Choroid plexus epithelial cell (primary cell): ENCODE measurements around the gene SPEF2.

Experiments
- DNase-seq: peaks from one replicate; pipeline ENCODE4 v3.0.0-alpha.2; 2010; ENCODE audit warnings: low read depth
- H3K4me3 ChIP-seq: 2 replicates; pipeline ENCODE4 v1.5.1; 2011; ENCODE audit warnings: low read depth, mild to moderate bottlenecking, control low read depth, low read length, moderate library complexity
- TF ChIP-seq, protein P1 (sequence below): conservative IDR thresholded peaks from 2 replicates; pipeline ENCODE4 v1.5.1; 2011; ENCODE audit warnings: low read depth, mild to moderate bottlenecking, control low read depth, inconsistent platforms, low read length, moderate library complexity

SPEF2 gene

DNA sequence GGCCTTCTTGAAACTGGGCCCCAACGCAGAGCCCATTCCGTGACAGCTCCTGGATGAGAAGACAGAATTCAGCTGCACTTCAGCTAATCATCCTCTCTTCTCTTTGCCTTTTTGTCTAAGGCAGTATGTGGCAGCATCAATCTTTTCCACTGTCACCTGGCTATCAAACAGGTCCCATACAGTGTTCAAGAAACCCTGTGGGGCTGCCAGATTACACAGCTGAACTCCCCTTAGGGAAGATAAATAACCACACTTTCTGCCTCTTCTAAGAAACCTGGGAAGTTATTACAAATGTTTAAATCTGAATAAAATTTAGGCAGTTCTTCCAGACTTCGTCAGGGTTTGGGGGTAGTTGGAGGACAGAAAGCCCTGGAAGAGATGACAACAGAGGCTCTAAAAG, 61.0 kb downstream of the SPEF2 start:
- no peak overlapping the region for H3K4me3 ChIP-seq
- DNase-seq = no peak
- TF ChIP-seq, protein P1, sequence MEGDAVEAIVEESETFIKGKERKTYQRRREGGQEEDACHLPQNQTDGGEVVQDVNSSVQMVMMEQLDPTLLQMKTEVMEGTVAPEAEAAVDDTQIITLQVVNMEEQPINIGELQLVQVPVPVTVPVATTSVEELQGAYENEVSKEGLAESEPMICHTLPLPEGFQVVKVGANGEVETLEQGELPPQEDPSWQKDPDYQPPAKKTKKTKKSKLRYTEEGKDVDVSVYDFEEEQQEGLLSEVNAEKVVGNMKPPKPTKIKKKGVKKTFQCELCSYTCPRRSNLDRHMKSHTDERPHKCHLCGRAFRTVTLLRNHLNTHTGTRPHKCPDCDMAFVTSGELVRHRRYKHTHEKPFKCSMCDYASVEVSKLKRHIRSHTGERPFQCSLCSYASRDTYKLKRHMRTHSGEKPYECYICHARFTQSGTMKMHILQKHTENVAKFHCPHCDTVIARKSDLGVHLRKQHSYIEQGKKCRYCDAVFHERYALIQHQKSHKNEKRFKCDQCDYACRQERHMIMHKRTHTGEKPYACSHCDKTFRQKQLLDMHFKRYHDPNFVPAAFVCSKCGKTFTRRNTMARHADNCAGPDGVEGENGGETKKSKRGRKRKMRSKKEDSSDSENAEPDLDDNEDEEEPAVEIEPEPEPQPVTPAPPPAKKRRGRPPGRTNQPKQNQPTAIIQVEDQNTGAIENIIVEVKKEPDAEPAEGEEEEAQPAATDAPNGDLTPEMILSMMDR = no peak

DNA sequence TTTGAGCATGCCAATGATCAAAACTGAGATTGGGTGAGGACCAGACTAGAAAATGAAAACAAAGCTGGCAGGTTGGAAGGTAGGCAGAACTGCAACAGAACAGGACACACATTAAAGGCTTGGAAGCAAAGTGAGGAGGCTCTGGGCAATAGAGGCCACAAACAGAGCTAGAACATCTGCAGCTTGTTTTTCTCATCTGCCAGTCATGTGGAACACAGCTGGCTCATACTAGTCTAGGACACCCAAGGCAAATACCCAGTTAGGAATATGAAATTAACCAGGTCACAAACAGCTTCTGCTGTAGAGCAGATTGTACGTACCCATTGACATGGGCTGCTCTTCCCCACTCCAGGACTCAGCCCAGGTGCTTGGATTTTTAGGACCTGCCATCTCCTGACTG, 61.7 kb downstream of the SPEF2 start:
- H3K4me3 ChIP-seq = no peak overlapping the region
- DNase-seq = peak; percentile 3
- TF ChIP-seq, protein P1 = no peak

GRCh38 chr5:35681911-35682310, 64.2 kb downstream of the SPEF2 start:
- H3K4me3 ChIP-seq = no peak overlapping the region
- TF ChIP-seq, protein P1 = no peak
- DNase-seq = no peak

- TF ChIP-seq, protein P1 = no peak
- H3K4me3 ChIP-seq = no peak overlapping the region
- DNase-seq = no peak
Observed at GRCh38 chr5:35683466-35683865, 65.8 kb downstream of the SPEF2 start.

GRCh38 chr5:35685161-35685560, 67.5 kb downstream of the SPEF2 start:
- TF ChIP-seq, protein P1 = no peak
- no peak for DNase-seq
- H3K4me3 ChIP-seq = no peak overlapping the region

- TF ChIP-seq, protein P1 = no peak
- no peak for DNase-seq
- H3K4me3 ChIP-seq = no peak overlapping the region
Observed at GRCh38 chr5:35687961-35688360, 70.3 kb downstream of the SPEF2 start.

- TF ChIP-seq, protein P1 = no peak
- no peak overlapping the region for H3K4me3 ChIP-seq
- DNase-seq = no peak
Observed at GRCh38 chr5:35694481-35694880, 76.8 kb downstream of the SPEF2 start.
